ENCODE measurements around the gene ABCB6.

ABCB6 gene

GRCh38 chr2:219179601-219180465 lies 38.9 kb downstream of the ABCB6 start:
- no peak overlapping the region for H2AFZ ChIP-seq (ENCODE audit: low read depth, low read length)
- peak overlapping the region in 1 of 2 experiments; percentile 97; a peak in 2 of 4 replicates for H3K4me3 ChIP-seq (ENCODE audit: low read depth in 1 of 2, low read length in 2 of 2)
- H3K27me3 ChIP-seq (ENCODE audit: insufficient read depth, low read length, poor library complexity): no peaks in the 10 kb centered on the region
- no peak for DNase-seq
- H3K4me1 ChIP-seq (ENCODE audit: insufficient read depth, low read length): peaks cover 37% of the 10 kb centered on the region
- peaks cover 25% of the 10 kb centered on the region; the same call in 1 of the 2 replicates for H4K20me1 ChIP-seq (ENCODE audit: insufficient read depth, low read length)
- H3K27ac ChIP-seq (ENCODE audit: low read length): no peak overlapping the region
- H3K36me3 ChIP-seq (ENCODE audit: insufficient read depth, low read length): peaks cover 55% of the 10 kb centered on the region
- H3K79me2 ChIP-seq (ENCODE audit: insufficient read depth, low read length): peaks cover 43% of the 10 kb centered on the region
- H3K9me3 ChIP-seq (ENCODE audit: insufficient read depth, low read length, severe bottlenecking): no peaks in the 10 kb centered on the region
- no peak for ATAC-seq (ENCODE audit: insufficient read depth, low read depth)
- no peak for TF ChIP-seq CTCF (IDR thresholded peaks at IDR 0.05; ENCODE audit: borderline replicate concordance, extremely low read depth, low read length, poor library complexity, severe bottlenecking)
- no peak for TF ChIP-seq EZH2 (IDR thresholded peaks at IDR 0.05; ENCODE audit: borderline replicate concordance, low read depth, low read length, severe bottlenecking)
- peak overlapping the region; percentile 99 for H3K4me2 ChIP-seq (ENCODE audit: insufficient read depth, low read length)
- peak overlapping the region; percentile 97; the same call in 1 of the 2 replicates for H3K9ac ChIP-seq (ENCODE audit: low read depth, low read length)

GRCh38 chr2:219178377-219179175 lies 40.2 kb downstream of the ABCB6 start:
- Histone ChIP-seq H4K20me1 (ENCODE audit: insufficient read depth, low read length) (peaks cover 25% of the 10 kb centered on the region; the same call in 1 of the 2 replicates), H3K4me2 (ENCODE audit: insufficient read depth, low read length) (peak overlapping the region; percentile 99), H3K27me3 (ENCODE audit: insufficient read depth, low read length, poor library complexity) (no peaks in the 10 kb centered on the region), H3K4me1 (ENCODE audit: insufficient read depth, low read length) (peaks cover 39% of the 10 kb centered on the region), H3K9ac (ENCODE audit: low read depth, low read length) (peak overlapping the region; percentile 97), H3K9me3 (ENCODE audit: insufficient read depth, low read length, severe bottlenecking) (no peaks in the 10 kb centered on the region), H3K79me2 (ENCODE audit: insufficient read depth, low read length) (peaks cover 43% of the 10 kb centered on the region), H3K27ac (ENCODE audit: low read length) (peak overlapping the region; percentile 99), H2AFZ (ENCODE audit: low read depth, low read length) (peak overlapping the region; percentile 68), H3K4me3 (ENCODE audit: low read depth in 1 of 2, low read length in 2 of 2) (peak overlapping the region; percentile 67 to 97), H3K36me3 (ENCODE audit: insufficient read depth, low read length) (peaks cover 58% of the 10 kb centered on the region)
- ATAC-seq (ENCODE audit: insufficient read depth, low read depth) (0 out of 3 replicates have a peak, but pooled peaks have one; percentile 1), DNase-seq (peak; percentile 44)
- TF ChIP-seq EZH2 (IDR thresholded peaks at IDR 0.05; ENCODE audit: borderline replicate concordance, low read depth, low read length, severe bottlenecking) (no peak), CTCF (IDR thresholded peaks at IDR 0.05; ENCODE audit: borderline replicate concordance, extremely low read depth, low read length, poor library complexity, severe bottlenecking) (no peak)

GRCh38 chr2:219177552-219178376 lies 41.0 kb downstream of the ABCB6 start, which contains the start of gene RETREG2:
RETREG2 (plus strand) TSS chr2:219178275; CDS start chr2:219178353, 78 bp downstream.
- Histone ChIP-seq H3K4me1 (ENCODE audit: insufficient read depth, low read length) (peaks cover 39% of the 10 kb centered on the region), H3K9ac (ENCODE audit: low read depth, low read length) (peak within 1 kb of the TSS; percentile 97), H3K79me2 (ENCODE audit: insufficient read depth, low read length) (peaks cover 43% of the 10 kb centered on the region), H3K4me2 (ENCODE audit: insufficient read depth, low read length) (peak within 1 kb of the TSS; percentile 99), H2AFZ (ENCODE audit: low read depth, low read length) (peak within 1 kb of the TSS; percentile 96), H4K20me1 (ENCODE audit: insufficient read depth, low read length) (peaks cover 29% of the 10 kb centered on the region; the same call in 1 of the 2 replicates), H3K36me3 (ENCODE audit: insufficient read depth, low read length) (peaks cover 57% of the 10 kb centered on the region), H3K27ac (ENCODE audit: low read length) (peak within 1 kb of the TSS; percentile 99), H3K27me3 (ENCODE audit: insufficient read depth, low read length, poor library complexity) (no peaks in the 10 kb centered on the region), H3K9me3 (ENCODE audit: insufficient read depth, low read length, severe bottlenecking) (no peaks in the 10 kb centered on the region), H3K4me3 (ENCODE audit: low read depth in 1 of 2, low read length in 2 of 2) (peak within 1 kb of the TSS; percentile 67 to 97)
- DNase-seq (peak; percentile 83), ATAC-seq (ENCODE audit: insufficient read depth, low read depth) (peak; percentile 60)
- TF ChIP-seq EZH2 (IDR thresholded peaks at IDR 0.05; ENCODE audit: borderline replicate concordance, low read depth, low read length, severe bottlenecking) (no peak), CTCF (IDR thresholded peaks at IDR 0.05; ENCODE audit: borderline replicate concordance, extremely low read depth, low read length, poor library complexity, severe bottlenecking) (peak; percentile 53)

All from DND-41 (cell line).